HG03095 (cell line): ENCODE measurements around the gene FIS1.

ENCODE experiments used
- ATAC-seq: cut with Tn5 transposase; IDR thresholded peaks from one replicate; pipeline ENCODE4 v1.9.1; 2021; ENCODE audit warnings: moderate library complexity; ENCODE audit not compliant: unreplicated experiment

Gene FIS1

GRCh38 chr7:101235050-101235449 lies 9.8 kb downstream of the FIS1 start:
- no peak for ATAC-seq

- no peak for ATAC-seq
These were observed 10.2 kb downstream of the FIS1 start for GRCh38 chr7:101234636-101235035.

GRCh38 chr7:101233907-101234547 lies 10.9 kb downstream of the FIS1 start:
- no peak for ATAC-seq

- no peak for ATAC-seq
These were observed 12.6 kb downstream of the FIS1 start for GRCh38 chr7:101232141-101232850.

GRCh38 chr7:101231644-101232043 lies 13.2 kb downstream of the FIS1 start:
- no peak for ATAC-seq

- ATAC-seq = no peak
These were observed 18.2 kb downstream of the FIS1 start for GRCh38 chr7:101226721-101227120.

- no peak for ATAC-seq
These were observed 19.2 kb downstream of the FIS1 start for GRCh38 chr7:101225650-101226049.

GRCh38 chr7:101223528-101223927 lies 21.4 kb downstream of the FIS1 start:
- ATAC-seq = no peak

- ATAC-seq = no peak
These were observed 22.5 kb downstream of the FIS1 start for GRCh38 chr7:101222275-101222830.

- ATAC-seq = no peak
These were observed 24.6 kb downstream of the FIS1 start for GRCh38 chr7:101220295-101220694.

- ATAC-seq = no peak
These were observed 26.4 kb downstream of the FIS1 start for GRCh38 chr7:101218236-101219125.

- ATAC-seq = peak; percentile 63
These were observed 27.3 kb downstream of the FIS1 start, which contains the start of the genes PLOD3 and ZNHIT1 for GRCh38 chr7:101217388-101218235. PLOD3 (minus strand) TSS chr7:101217581; CDS start chr7:101217274, 307 bp downstream. ZNHIT1 (plus strand) TSS chr7:101218165; CDS start chr7:101218196, 31 bp downstream.

- peak; percentile 10 for ATAC-seq
These were observed 28.0 kb downstream of the FIS1 start for GRCh38 chr7:101216860-101217387.

- no peak for ATAC-seq
These were observed 28.7 kb downstream of the FIS1 start for GRCh38 chr7:101216001-101216859.

- ATAC-seq = no peak
These were observed 32.9 kb downstream of the FIS1 start for GRCh38 chr7:101212014-101212413.

GRCh38 chr7:101211501-101211900 lies 33.4 kb downstream of the FIS1 start:
- no peak for ATAC-seq

GRCh38 chr7:101210143-101210542 lies 34.7 kb downstream of the FIS1 start:
- ATAC-seq = no peak

- ATAC-seq = no peak
These were observed 36.1 kb downstream of the FIS1 start for GRCh38 chr7:101208794-101209193.

GRCh38 chr7:101207459-101207858 lies 37.4 kb downstream of the FIS1 start:
- no peak for ATAC-seq
